GM12874 (cell line): Measurements from ENCODE around the gene PALM.

ENCODE experiments used
- TF ChIP-seq, protein P1 (sequence below): IDR thresholded peaks from 2 replicates; pipeline ENCODE4 v1.5.1; 2011; ENCODE audit warnings: low read depth, mild to moderate bottlenecking, control low read depth, low read length, moderate library complexity; ENCODE audit not compliant: insufficient read depth

The PALM gene

DNA sequence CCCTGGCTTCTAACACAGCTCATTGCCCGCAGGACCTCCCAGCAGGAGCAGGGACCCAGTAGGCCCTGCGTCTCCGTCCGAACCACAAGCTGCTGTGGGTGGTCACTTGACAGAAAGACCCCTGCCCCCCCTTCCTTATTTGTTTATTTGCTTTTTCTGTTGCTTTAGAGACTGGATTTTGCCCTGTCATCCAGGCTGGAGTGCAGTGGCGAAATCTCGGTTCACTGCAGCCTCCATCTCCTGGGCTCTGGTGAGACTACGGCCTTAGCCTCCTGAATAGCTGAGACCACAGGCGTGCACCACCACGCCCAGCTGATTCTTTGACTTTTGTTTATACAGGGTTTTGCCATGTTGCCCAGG, 80.9 kb downstream of the PALM start:
- TF ChIP-seq, protein P1, sequence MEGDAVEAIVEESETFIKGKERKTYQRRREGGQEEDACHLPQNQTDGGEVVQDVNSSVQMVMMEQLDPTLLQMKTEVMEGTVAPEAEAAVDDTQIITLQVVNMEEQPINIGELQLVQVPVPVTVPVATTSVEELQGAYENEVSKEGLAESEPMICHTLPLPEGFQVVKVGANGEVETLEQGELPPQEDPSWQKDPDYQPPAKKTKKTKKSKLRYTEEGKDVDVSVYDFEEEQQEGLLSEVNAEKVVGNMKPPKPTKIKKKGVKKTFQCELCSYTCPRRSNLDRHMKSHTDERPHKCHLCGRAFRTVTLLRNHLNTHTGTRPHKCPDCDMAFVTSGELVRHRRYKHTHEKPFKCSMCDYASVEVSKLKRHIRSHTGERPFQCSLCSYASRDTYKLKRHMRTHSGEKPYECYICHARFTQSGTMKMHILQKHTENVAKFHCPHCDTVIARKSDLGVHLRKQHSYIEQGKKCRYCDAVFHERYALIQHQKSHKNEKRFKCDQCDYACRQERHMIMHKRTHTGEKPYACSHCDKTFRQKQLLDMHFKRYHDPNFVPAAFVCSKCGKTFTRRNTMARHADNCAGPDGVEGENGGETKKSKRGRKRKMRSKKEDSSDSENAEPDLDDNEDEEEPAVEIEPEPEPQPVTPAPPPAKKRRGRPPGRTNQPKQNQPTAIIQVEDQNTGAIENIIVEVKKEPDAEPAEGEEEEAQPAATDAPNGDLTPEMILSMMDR: no peak

DNA sequence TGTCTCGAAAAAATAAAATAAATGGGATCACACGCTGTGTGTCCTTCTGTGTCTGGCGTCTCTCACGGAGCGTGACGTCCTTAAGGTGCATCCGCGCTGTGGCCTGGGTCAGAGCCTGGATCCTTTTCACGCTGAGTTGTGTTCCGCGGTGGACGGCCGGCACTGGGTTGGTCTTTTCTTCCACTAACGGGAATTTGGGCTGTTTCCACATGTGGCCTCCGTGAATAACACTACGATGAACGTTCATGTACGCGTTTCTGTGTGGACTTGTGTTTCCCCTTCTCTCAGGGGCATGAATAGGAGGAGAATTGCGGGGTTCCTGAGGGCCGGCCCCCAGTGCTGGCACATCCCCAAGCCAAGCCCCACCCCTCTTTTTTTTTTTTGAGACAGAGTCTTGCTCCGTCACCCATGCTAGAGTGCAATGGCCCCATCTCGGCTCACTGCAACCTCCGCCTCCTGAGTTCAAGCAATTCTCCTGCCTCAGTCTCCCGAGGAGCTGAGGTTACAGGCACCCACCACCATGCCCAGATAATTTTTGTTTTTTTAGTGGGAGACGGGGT, 82.4 kb downstream of the PALM start:
- TF ChIP-seq, protein P1: no peak

DNA sequence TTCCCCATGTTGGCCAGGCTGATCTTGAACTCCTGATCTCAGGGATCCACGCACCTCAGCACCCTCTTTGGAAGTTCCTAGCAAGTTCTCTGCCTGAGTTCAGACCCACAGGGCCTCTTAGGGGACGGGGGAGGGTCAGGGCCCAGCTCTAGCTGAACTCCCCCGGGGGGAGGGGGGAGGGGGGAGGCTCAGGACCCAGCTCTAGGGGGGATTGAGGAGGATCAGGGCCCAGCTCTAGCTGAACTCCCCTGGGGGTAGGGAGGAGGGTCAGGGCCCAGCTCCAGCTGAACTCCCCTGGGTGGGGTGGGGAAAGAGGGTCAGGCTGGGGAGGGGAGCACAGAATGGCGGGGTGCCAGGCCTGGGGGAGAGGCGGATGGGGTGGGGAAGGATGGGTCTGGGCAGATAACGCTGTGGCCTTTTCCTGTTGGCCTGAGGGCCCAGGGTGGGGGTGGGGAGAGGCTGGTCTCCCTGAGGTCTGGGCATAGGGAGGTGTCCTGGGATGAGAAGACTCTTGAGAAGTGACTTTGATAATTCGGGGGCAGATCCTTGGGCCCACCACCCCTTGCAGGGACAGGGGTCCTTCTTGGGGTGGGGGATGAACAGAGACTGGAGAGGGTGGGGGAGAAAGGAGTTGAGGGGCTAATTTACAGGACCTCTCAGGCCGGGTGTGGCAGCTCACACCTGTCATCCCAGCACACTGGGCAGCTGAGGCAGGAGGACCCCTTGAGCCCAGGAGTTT, 83.0 kb downstream of the PALM start:
- TF ChIP-seq, protein P1: no peak

DNA sequence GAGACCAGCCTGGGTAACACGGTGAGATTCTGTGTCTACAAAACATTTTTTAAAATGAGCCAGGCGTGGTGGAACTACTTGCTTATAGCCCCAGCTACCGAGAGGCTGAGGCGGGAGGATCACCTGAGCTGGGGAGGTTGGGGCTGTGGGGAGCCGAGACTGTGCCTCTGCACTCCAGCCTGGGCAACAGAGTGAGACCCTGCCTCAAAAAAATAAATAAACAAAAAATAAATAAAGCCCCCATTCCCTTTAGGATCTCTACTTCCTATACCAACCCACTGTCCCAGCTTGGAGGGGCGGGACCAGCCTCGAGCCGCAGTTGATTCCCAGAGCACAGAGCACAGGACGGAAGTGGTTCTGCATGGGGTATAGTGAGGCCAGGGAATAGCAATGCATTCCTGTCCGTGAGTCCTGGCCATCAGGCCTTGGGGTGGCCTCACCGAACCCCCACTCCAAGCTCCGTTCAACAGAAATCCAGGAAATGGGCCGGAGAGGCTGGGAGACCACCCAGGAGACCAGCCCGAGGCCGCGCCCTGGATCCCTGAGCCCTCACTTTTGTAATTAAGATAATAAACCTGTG, 83.7 kb downstream of the PALM start:
- TF ChIP-seq, protein P1: no peak

DNA sequence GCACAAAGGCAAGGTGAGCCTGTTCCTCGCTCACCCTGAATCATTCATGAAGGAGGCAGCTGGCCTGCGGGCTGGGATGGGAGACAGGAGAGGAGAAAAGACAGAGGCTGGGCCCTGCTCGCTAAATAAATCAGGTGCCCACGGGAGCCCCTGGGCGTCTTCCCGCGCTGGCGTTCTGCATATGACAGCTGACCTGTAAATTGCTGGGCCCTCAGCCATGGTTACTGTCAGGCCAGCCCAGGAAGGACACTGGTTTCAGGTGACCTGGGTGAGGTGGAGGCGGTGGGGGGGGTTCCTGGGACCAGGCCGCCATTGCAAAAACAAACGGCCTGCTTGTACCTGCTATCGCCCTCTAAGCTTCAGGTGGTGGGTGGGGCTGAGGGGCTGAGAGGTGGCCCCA, 85.1 kb downstream of the PALM start:
- TF ChIP-seq, protein P1: no peak

DNA sequence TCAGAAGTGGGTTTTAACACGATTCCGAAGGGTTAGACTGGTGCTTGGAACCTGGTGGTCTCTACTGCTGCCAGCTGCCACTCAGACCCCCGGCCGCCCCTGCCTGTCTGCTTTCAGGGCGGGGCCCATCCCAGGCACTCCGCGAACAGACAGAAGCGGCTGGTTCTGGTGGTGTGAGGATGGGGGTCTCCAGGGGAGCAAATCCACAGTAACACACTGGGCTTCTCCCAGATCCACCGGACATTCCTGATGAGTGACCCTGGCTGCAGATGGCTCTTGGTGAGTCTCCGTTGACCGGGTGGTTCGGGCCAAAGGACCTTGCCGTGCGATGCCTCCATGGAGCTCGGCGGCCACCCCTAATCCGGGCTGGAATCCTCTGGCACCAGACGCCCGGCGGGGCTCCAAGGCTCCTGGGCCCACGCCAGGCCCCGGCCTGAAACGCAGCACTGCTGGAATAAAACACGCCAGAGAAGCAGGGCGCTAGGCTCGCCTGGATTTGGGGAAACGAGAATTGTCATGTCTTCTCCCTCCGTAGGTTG, 86.4 kb downstream of the PALM start:
- TF ChIP-seq, protein P1: no peak

DNA sequence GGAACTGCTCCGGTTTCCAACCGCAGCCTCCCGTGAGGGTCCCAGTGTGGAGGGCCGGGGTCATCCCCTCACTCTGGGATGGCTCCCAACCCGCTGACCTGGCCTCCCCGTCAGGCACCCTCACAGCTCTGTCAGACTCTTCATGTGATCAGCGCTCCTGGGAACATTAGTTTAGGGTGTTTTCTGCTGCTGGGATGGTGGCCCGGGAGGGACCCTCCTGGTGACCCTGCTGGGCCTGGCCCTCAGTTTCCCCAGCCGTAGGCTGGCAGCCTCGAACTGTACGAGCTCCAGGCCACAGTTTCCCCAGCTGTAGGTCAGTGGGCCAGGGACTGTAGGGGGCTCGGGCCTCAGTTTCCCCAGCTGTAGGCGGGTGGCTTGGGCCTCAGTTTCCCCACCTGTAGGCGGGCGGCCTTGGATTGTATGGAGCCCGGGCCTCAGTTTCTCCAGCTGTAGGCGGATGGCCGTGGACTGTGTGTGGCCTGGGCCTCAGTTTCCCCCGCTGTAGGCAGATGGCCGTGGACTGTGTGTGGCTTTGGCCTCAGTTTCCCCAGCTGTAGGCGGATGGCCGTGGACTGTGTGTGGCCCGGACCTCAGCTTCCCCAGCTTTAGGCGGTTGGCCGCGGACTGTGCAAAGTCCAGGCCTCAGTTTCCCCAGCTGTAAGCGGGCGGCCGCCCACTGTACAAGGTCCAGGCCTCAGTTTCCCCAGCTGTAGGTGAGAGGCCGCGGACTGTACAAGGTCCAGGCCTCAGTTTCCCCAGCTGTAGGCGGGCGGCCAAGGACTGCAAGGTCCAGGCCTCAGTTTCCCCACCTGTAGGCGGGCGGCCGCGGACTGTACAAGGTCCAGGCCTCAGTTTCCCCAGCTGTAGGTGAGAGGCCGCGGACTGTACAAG, 87.2 kb downstream of the PALM start:
- TF ChIP-seq, protein P1: no peak
